ENCODE results near the gene PFKP.

DNA sequence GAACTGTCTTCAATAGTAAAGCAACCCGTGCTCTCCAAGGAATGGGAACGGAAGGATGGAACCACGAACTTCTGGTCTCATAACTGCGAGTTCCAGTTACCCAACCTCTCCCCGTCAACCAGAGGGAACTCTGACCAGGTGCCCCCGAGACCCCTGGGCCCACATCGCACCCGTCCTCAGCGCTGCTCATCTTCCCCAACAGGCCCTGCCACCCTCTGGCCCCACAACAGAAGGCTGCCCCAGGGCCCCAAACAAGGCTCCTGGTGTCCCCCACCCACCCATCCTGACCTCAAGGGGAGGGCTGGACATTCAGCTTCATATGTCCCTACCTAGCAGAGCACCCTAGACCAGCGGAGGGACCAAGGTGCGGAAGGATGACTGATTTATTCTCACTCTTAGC, 82.6 kb downstream of the PFKP start:
- TF ChIP-seq, protein P1, sequence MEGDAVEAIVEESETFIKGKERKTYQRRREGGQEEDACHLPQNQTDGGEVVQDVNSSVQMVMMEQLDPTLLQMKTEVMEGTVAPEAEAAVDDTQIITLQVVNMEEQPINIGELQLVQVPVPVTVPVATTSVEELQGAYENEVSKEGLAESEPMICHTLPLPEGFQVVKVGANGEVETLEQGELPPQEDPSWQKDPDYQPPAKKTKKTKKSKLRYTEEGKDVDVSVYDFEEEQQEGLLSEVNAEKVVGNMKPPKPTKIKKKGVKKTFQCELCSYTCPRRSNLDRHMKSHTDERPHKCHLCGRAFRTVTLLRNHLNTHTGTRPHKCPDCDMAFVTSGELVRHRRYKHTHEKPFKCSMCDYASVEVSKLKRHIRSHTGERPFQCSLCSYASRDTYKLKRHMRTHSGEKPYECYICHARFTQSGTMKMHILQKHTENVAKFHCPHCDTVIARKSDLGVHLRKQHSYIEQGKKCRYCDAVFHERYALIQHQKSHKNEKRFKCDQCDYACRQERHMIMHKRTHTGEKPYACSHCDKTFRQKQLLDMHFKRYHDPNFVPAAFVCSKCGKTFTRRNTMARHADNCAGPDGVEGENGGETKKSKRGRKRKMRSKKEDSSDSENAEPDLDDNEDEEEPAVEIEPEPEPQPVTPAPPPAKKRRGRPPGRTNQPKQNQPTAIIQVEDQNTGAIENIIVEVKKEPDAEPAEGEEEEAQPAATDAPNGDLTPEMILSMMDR (IDR thresholded peaks at IDR 0.05; ENCODE audit: low read depth, low read length): no peak
- no peak for TF ChIP-seq POLR2A (IDR thresholded peaks at IDR 0.05; ENCODE audit: extremely low read depth, insufficient read length)

All from NB4 (cell line).